Measurements from ENCODE around the gene SNRNP70.
A peak's percentile ranks its signal among the peaks of the same experiment; 100 is the strongest.

- peak; percentile 87 to 90 for TF ChIP-seq POLR2A (IDR thresholded peaks at IDR 0.05)
- TF ChIP-seq, protein P1, sequence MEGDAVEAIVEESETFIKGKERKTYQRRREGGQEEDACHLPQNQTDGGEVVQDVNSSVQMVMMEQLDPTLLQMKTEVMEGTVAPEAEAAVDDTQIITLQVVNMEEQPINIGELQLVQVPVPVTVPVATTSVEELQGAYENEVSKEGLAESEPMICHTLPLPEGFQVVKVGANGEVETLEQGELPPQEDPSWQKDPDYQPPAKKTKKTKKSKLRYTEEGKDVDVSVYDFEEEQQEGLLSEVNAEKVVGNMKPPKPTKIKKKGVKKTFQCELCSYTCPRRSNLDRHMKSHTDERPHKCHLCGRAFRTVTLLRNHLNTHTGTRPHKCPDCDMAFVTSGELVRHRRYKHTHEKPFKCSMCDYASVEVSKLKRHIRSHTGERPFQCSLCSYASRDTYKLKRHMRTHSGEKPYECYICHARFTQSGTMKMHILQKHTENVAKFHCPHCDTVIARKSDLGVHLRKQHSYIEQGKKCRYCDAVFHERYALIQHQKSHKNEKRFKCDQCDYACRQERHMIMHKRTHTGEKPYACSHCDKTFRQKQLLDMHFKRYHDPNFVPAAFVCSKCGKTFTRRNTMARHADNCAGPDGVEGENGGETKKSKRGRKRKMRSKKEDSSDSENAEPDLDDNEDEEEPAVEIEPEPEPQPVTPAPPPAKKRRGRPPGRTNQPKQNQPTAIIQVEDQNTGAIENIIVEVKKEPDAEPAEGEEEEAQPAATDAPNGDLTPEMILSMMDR (IDR thresholded peaks at IDR 0.05 in 4 of 5, conservative IDR thresholded peaks at IDR 0.05 in 1 of 5): no peak
Observed at GRCh38 chr19:49157445-49158224, 72.4 kb downstream of the SNRNP70 start, which contains the start of gene TRPM4.

Data from gastrocnemius medialis (tissue), 4 donors.